Measurements from ENCODE around the gene THSD4.
"Not testable (repeated sequence)": the region's sequence is repeated elsewhere in the genome, so short reads cannot be mapped to it uniquely, and the experiment has no call there.

The THSD4 gene

DNA sequence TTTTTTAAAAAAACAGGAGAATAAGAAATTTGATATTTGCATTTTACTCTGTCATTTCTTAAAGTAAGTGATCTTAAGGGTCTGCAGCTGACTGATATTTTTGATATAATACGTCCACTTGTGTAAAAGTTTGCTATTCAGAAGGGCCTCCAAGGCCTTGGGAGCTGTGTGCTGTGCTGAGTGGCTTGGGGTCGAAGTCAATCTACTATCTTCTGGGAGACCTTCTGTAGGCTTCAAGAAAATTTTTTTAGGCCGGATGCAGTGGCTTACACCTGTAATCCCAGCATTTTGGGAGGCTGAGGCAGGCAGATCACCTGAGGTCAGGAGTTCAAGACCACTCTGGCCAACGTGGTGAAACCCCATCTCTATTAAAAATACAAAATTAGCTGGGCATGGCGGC lies 26.3 kb downstream of the THSD4 start:
- DNase-seq (ENCODE audit: low read depth, low spot score), result no peak
- H3K4me3 ChIP-seq (ENCODE audit: low read length), result no peak overlapping the region

DNA sequence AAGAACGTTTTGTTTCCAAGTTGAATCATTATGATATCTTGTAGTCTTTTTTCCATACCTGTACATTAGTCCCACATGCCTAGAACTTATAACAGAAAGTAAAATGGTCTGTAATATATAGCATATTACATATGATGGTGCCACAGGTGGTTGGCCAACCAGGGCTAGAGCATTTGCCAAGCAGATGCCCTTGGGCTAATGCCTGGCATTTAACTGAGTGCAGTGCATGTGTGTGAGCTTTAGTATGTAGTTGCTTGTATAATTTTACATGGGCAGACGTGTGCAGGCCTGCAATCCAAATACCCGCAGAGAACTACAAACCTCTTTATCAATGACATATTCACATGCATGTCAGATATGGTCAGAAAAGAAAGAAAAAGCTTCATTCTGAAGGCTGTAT lies 27.5 kb downstream of the THSD4 start:
- no peak for DNase-seq (ENCODE audit: low read depth, low spot score)
- no peak overlapping the region for H3K4me3 ChIP-seq (ENCODE audit: low read length)

DNA sequence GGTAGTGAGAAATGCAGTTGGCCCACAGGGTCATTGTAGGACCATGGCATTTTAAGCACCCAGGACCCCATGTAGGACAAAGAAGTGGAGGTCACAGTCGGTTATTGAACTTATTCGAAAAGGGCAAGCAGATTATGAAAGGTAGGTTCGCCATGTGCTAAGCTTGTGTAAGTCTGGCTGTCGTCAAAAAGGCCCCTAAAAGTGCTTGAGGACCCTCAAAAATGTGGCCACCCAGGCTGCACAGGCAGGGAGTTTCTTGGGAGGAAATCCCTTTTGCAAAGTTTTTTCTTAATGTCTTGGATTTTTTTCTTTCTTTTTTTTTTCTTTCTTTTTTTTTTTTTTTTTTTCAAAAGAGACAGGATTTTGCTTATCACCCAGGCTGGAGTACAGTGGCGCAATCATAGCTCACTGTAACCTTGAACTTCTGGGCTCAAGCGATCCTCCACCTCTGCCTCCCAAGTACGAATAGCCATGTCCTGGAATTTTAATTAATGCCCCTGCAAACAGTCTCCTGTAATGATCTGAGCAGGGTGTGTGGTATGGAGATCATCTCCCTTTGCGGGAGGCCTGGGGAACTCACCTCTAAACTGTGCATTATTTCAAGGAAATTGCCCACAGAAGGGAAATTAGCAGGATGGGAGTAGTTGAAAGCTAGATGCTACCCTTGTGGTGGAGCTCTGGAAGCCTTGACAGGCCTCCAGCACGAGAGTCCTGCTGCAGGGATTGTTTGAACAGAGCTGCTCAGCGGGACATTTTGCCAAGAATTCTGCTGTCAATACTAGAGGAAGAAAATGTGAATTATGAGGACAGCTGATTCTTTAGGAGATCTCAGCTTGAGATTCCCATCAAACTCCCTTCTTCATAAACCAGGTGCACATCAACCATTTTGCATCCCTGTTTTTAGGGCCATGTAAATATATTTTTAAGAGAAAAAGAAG lies 28.4 kb downstream of the THSD4 start:
- no peak for DNase-seq (ENCODE audit: low read depth, low spot score)

DNA sequence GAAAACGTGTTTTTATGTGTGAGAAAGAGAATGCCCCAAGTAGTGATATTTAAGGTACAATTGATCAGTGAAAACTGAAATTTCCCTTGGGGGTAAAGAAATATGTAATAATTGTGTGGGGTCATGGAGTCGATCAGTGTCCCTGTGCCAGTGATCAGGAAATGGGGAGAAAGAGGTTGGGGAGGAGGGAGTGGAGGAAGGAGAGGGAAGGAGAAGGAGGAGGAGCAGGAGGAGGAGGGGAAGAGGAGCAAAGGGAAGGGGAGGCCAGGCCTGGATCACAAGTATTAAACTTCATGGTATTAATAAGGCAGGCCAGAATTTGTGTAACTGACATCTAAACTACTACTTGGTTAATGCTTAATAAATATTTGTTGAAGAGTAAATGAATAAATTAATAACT lies 30.4 kb downstream of the THSD4 start:
- no peak for DNase-seq (ENCODE audit: low read depth, low spot score)
- H3K4me3 ChIP-seq (ENCODE audit: low read length), result no peak overlapping the region

More for the DNA sequence above, 28.4 kb downstream of the THSD4 start:
- H3K4me3 ChIP-seq (ENCODE audit: low read length), result no peak overlapping the region

DNA sequence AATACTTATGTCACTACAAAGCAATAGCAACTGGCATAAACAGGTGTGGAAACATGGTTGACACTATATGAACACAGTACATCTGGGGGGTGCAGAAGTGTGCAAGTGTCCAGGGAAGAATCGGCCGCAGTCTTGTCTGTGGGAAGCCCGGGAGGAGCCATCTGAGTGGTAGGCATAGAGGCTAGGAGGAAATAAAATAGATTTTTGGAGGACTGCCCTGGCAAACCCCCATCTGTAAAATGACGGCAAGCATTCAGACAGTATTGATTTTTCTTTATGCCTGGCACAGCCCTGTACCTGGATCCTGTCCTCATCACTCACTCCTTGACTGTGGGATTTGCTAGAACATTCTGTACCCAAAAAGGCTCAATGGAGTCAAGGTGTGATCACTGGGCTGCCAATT lies 31.3 kb downstream of the THSD4 start:
- no peak for DNase-seq (ENCODE audit: low read depth, low spot score)
- no peak overlapping the region for H3K4me3 ChIP-seq (ENCODE audit: low read length)

DNA sequence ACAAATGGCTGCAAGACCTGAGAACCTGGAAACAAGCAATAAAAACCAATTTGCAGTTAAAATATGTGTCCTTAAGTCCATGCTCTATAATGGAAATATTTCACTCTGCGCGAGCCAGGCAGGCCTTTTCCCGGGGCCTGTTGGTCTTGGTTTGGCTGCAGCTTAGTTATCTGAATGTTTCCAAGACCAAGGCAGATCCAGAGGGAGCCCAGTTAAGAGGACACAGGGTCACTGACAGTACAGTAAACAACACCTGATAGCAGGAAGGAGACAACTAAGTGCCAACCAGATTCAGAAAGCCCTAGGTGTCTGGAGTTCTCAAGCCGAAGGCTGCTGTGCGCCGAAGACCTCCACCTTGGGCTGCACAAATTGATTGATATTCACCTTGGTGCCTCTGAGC lies 32.8 kb downstream of the THSD4 start:
- no peak for DNase-seq (ENCODE audit: low read depth, low spot score)
- H3K4me3 ChIP-seq (ENCODE audit: low read length), result no peak overlapping the region

DNA sequence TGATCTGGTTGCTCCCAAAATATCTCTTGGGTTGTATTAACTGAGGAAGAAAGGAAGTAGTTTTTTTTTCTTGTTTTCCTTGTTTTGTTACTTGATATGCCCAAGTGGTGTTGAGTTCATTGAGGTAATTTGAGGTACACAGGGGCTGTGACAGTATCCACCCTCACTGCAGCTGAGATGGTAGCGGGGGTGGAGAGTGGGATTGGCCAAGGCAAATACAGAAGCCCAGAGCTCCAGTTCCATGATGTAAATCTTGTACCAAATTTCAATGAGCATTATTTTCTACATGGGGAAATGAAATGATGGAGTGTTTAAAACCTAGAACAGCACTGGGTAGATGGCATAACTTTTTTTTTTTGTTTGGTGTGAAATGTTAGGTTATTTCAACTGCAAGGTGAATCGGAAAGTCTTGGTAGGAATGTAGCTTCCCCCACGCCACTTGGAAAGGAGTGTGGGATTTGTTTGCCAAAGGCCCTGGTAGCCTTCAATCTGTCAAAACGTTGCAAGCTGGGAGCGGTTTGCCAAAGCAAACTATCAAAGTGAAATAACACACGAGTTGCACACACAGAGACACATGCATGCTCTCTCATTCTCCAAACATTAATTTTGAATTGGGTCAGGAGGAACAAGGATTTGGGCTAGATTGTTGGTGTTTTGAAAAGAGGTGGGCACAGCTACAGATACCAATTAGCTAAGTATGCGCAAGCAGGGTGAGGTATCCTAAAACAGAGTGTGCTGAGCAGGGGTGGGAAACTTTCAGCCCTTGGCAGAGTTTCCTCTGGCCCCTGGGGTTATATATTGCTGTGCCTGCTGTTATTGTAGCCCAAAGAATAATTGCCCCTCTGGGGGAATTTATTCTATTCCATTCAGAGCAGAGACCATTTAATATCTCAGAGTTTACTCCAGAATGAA lies 34.6 kb downstream of the THSD4 start:
- no peak overlapping the region for H3K4me3 ChIP-seq (ENCODE audit: low read length)
- DNase-seq (ENCODE audit: low read depth, low spot score), result no peak

DNA sequence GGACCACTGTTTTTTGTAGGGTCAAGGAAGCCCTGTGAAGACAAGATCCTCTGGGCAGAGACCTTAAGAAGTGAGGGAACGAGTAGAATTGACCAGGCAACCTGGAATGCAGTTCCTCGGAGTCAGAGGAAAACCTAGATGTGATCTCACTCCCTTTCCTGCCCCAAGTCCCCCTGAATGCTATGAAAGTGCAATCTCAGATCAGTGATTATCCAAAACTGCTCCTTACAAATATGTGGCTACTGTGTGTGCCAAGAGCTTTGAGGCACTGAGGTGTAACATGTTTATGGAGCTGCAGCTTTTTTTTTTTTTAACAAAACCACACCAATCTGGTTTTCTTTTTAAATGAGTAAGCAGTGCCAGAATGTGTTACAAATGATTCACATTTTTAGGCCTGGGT lies 35.8 kb downstream of the THSD4 start:
- no peak for DNase-seq (ENCODE audit: low read depth, low spot score)

DNA sequence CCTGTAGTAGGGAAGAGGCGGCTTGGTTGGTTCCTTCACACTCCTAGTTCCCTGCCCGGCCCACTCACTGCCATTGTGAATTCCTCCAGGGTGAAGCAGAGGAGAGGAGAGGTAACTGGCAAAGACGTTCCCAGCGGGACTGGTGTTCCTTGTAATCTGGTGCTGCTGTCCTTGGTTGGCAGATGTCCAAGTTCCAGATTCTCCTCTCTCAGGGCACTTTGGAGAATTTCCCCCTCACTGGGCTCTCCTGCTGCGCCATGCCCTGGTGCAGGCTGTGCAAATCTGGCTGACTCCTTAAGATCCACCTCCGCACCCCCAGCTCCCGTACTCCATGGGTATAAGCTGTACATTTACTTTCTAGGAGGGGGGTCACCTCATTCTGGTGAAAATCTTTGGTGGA lies 37.3 kb downstream of the THSD4 start:
- no peak for DNase-seq (ENCODE audit: low read depth, low spot score)
- no peak overlapping the region for H3K4me3 ChIP-seq (ENCODE audit: low read length)

More for the DNA sequence above, 35.8 kb downstream of the THSD4 start:
- no peak overlapping the region for H3K4me3 ChIP-seq (ENCODE audit: low read length)

DNA sequence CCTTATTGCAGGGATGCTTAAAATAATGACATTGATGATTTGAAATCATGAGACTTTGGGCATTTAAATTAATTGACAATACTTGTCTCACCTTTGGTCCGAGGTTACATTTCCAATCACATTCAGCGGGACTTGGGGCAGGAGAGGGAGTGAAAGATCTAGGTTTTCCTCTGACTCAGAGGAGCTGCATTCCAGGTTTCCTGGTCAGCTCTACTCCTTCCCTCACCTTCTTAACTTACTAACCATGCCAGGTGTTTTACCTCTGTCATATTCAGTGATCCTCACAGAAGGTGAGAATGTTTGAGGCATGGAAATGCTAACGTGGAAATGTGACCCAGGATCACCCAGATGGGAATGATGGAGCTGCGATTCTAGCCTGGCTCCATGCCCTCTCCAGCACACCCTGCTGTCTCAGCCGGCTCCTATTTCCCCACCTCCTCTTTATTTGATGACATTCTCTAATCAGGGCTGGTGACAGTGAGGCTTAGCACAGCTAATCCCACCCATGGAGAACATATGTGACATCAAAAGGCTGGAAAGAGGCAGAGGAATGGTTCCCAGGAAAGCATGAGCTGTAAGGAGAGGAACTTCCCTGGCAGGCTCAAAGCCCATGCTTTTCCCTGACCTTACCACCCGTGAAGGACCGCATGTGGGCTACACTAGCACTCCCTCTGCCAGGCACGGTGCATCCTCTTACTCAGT lies 38.7 kb downstream of the THSD4 start:
- no peak overlapping the region for H3K4me3 ChIP-seq (ENCODE audit: low read length)
- no peak for DNase-seq (ENCODE audit: low read depth, low spot score)

DNA sequence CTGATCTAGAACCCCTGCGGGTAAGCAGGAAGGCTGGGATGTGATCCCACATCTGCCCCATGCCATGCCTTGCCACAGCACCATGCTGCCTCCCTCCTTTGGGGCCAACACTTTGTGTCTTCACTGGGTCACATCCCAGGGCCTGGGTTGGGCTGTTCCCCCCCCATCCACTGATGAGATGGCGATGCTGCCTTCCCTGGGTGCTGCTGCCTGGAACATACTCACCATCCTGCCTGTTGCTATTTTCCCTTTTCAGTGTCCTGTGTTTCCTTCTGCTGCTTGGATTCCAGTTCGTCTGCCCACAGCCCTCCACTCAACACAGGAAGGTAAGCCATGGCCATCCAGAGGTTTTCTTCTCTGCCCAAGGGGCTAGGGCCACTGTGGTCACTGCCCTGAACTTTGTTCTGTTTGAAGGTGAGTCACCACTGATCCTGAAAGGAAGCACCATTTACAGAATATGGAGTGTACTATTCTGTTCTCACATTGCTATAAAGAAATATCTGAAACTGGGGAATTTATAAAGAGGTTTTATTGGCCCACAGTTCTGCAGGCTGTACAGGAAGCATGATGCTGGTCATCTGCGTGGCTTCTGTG lies 39.4 kb downstream of the THSD4 start:
- no peak for DNase-seq (ENCODE audit: low read depth, low spot score)
- no peak overlapping the region for H3K4me3 ChIP-seq (ENCODE audit: low read length)

DNA sequence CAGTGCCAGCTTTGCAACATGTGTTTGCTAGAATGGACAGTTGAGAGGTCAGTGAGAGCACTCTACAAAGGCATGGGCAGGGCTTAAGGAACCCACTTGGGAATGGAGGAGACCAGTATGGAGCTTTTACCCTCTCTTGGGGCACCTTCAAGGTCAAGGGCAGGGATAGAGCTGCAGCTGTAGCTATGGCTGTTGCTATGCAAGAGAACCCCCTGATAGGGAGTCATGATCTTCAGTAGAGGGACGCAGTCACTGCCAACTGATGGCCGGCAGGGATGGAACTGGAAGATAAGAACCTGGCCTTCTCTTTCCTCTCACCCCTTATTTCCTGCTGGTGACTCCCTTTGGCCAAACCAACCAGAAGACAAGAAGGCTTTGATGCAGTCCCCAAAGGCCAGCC lies 40.3 kb downstream of the THSD4 start:
- H3K4me3 ChIP-seq (ENCODE audit: low read length), result no peak overlapping the region
- no peak for DNase-seq (ENCODE audit: low read depth, low spot score)

DNA sequence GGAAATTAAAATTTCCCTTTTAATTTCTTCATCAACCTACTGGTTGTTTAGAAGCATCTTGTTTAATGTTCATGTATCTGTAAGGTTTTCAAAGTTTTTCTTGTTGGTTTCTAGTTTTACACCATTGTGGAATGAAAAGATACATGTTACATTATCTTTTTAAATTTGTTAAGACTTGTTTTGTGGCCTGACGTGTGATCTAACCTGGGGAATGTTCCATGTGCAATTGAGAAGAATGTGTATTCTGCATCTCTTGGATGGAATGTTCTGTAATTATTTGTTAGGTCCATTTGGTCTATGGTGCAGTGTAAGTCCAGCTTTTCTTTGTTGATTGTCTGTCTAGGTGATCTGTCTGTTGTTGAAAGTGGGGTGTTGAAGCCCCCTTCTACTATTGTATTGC lies 45.7 kb downstream of the THSD4 start:
- no peak for DNase-seq (ENCODE audit: low read depth, low spot score)
- H3K4me3 ChIP-seq (ENCODE audit: low read length), result no peak overlapping the region

DNA sequence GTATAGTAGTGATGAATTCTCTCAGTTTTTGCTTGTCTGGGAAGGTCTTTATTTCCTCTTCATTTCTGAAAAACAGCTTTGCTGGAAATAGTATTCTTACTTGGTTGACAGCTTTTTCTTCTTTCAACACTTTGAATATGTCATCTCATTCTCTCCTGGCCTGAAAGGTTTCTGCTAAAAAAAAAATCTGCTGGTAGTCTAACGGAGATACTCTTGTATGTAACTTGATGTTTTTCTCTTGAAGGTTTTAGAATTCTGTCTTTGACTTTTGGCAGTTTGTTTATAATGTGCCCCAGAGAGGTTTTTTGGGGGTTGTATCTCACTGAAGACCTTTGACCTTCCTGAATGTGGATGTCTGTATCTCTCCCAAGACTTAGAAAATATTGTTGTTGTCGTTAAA lies 47.0 kb downstream of the THSD4 start:
- DNase-seq (ENCODE audit: low read depth, low spot score), result no peak

DNA sequence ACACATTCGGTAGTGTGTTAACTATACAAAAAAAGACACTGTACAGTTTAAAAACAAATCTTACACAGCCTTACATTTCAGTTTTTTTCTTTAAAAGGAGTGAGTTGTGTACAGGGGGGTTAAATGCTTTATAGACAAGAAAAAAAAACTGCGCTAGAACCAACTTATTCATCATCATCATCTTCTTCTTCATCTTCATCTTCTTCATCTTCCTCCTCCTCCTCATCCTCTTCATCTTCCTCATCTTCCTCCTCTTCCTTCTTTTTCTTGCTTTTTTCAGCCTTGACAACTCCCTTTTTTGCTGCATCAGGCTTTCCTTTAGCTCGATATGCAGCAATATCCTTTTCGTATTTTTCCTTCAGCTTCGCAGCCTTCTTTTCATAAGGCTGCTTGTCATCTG lies 49.3 kb downstream of the THSD4 start:
- not testable (repeated sequence) for DNase-seq (ENCODE audit: low read depth, low spot score); H3K4me3 ChIP-seq (ENCODE audit: low read length)

More for the DNA sequence above, 47.0 kb downstream of the THSD4 start:
- H3K4me3 ChIP-seq (ENCODE audit: low read length), result no peak overlapping the region

DNA sequence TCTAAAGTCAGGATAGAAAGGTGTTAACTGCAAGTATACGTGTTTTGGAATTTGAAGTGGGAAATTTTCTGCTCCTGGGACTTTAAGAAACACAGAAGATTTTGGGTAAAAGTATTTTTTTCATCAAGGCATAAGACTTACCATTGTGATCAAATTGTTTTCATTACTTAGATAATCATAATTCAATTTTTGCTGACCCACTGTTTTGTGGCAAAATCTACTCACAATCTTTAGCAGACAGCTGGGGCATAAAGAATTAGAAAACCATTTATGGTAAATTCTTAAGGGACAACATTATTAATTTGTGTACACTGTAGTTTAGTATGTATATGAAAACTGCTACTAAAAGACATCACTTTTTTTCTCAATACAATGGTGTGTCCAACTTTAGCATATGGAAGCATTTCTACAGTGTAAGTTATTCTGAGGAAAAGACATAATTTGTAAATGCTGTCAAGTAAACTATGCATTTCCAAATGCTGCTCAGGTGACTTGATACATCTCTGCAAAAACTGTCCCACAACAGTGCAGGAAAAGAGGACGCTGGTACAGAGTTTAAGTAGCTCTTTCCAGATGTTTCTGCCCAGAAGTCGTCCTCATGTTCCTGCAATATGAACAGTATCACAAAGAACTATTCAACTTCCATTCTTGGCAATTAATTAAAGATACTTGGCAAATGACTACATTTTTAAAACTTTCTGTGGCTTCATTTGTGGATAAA lies 52.3 kb downstream of the THSD4 start:
- no peak overlapping the region for H3K4me3 ChIP-seq (ENCODE audit: low read length)
- no peak for DNase-seq (ENCODE audit: low read depth, low spot score)

DNA sequence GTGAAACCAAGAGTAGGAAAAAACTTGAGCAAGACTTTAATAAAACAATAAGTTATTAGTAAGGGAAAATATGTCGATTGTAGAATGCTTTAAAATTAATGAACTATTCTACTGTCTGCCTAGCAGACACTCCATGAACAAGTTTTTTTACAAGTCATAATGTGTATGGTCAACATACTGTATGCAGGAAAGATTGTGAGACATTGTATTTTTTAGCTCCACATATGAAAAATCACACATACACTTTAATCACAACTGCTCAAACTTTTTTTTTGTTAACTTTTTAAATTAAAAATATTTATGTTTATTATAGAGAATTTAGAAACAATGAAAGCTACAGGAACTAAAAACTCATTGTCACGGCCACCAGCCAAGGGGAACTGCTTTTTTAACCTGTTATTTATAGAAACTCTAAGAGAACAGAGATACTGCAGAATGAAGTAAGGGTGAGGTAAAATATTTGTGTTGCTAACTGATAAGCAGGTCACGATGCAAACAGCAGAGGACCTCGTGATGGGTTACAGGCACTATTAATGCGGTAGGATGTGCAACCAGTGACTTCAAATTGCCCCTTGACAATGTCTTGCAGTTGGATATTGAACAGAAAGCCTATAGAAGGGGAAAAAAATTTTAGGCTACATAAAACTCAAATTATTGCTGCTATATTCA lies 53.0 kb downstream of the THSD4 start:
- DNase-seq (ENCODE audit: low read depth, low spot score), result no peak
- no peak overlapping the region for H3K4me3 ChIP-seq (ENCODE audit: low read length)

DNA sequence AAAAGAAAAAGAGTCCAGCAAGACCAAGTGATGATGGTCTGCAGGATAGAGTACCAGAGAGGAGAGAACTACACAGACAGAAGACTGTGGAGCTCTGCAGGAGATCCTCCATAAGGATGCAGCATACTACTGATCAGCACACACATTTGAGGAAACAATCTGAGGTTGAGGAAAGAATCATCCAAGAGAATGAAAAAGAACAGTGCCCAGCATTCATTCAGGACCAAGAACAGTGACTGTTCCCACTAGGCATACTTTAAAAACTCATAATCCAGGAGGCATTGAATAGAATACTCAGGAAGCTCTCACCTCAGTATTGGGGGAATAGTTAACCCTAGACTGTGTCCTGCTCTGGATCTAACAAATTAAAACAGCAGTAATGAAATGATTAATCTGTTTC lies 54.9 kb downstream of the THSD4 start:
- no peak overlapping the region for H3K4me3 ChIP-seq (ENCODE audit: low read length)
- DNase-seq (ENCODE audit: low read depth, low spot score), result no peak

Measured in Jurkat, Clone E6-1 (cell line).